Glomerular visceral epithelial cell (primary cell): ENCODE measurements around the gene TGFBR3.

Experiments used
- DNase-seq: peaks from one replicate; pipeline ENCODE4 v3.0.0-alpha.2; 2016; ENCODE audit errors: extremely low spot score

TGFBR3 gene

GRCh38 chr1:91781901-91782622, 103.9 kb downstream of the TGFBR3 start:
- DNase-seq: no peak

- no peak for DNase-seq
Measured at GRCh38 chr1:91781371-91781825, 104.6 kb downstream of the TGFBR3 start.

- peak; percentile 14 for DNase-seq
Measured at GRCh38 chr1:91779548-91780021, 106.4 kb downstream of the TGFBR3 start.

- DNase-seq: no peak
Measured at GRCh38 chr1:91778964-91779363, 107.0 kb downstream of the TGFBR3 start.

GRCh38 chr1:91777630-91778300, 108.2 kb downstream of the TGFBR3 start:
- no peak for DNase-seq

GRCh38 chr1:91777196-91777595, 108.8 kb downstream of the TGFBR3 start:
- DNase-seq: no peak

- no peak for DNase-seq
Measured at GRCh38 chr1:91776068-91776794, 109.7 kb downstream of the TGFBR3 start.

GRCh38 chr1:91775227-91775626, 110.7 kb downstream of the TGFBR3 start:
- DNase-seq: no peak

GRCh38 chr1:91774520-91775203, 111.3 kb downstream of the TGFBR3 start:
- no peak for DNase-seq

GRCh38 chr1:91771717-91772116, 114.2 kb downstream of the TGFBR3 start:
- no peak for DNase-seq

- no peak for DNase-seq
Measured at GRCh38 chr1:91770667-91771268, 115.2 kb downstream of the TGFBR3 start.

GRCh38 chr1:91769742-91770141, 116.2 kb downstream of the TGFBR3 start:
- DNase-seq: no peak

GRCh38 chr1:91768786-91769725, 116.9 kb downstream of the TGFBR3 start:
- DNase-seq: peak; percentile 2

- DNase-seq: no peak
Measured at GRCh38 chr1:91768120-91768519, 117.8 kb downstream of the TGFBR3 start.

GRCh38 chr1:91766883-91767282, 119.1 kb downstream of the TGFBR3 start:
- no peak for DNase-seq

- no peak for DNase-seq
Measured at GRCh38 chr1:91765880-91766443, 120.0 kb downstream of the TGFBR3 start.

- DNase-seq: no peak
Measured at GRCh38 chr1:91765293-91765692, 120.7 kb downstream of the TGFBR3 start.

- no peak for DNase-seq
Measured at GRCh38 chr1:91764471-91765115, 121.4 kb downstream of the TGFBR3 start.

GRCh38 chr1:91763252-91763651, 122.7 kb downstream of the TGFBR3 start:
- DNase-seq: no peak
